GM10847 (cell line): ENCODE data around the gene NDUFAF3.
A peak's percentile ranks its signal among the peaks of the same experiment; 100 is the strongest.

Source experiments
- POLR2A ChIP-seq: IDR thresholded peaks from 2 replicates; pipeline ENCODE4 v1.6.1; 2011; ENCODE audit not compliant: insufficient read length; ENCODE audit errors: extremely low read depth

Gene NDUFAF3

DNA sequence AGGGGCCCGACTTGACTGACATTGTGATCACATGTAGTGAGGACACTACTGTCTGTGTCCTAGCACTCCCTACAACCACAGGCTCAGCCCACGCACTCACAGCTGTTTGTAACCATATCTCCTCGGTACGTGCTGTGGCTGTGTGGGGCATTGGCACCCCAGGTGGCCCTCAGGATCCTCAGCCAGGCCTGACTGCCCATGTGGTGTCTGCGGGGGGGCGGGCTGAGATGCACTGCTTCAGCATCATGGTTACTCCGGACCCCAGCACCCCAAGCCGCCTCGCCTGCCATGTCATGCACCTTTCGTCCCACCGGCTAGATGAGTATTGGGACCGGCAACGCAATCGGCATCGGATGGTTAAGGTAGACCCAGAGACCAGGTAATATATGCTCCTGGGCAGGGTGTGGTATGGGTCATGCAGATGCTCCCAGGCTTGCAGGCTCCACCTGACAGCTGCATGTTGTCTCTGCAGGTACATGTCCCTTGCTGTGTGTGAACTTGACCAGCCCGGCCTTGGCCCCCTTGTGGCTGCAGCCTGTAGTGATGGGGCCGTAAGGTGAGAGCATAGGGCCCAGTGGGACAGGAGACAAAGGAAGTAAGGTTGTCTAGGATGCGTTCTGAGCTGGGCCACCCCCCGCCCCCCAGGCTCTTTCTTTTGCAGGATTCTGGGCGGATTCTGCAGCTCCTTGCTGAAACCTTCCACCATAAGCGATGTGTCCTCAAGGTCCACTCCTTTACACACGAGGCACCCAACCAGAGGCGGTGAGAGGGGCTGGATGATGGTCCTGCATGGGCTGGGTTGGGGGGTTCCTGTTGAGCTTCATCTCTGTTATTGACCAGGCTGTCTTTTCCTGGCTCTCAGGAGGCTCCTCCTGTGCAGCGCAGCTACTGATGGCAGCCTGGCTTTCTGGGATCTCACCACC is 7.9 kb upstream of the NDUFAF3 start:
- no peak for TF ChIP-seq POLR2A

DNA sequence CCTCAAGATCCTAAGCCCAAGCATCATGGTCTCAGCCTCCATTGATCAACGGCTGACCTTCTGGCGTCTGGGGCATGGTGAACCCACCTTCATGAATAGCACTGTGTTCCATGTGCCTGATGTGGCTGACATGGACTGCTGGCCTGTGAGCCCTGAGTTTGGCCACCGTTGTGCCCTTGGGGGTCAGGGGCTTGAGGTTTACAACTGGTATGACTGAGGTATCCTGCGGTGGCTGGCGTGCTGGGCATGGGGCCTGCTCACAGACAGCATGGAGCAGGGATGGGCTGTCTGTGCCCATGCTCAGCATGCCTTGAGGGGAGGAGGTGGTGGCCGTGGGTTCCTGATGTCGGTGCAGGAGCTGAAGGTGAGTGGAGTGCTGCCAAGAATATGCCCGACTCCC is 6.8 kb upstream of the NDUFAF3 start:
- no peak for TF ChIP-seq POLR2A

DNA sequence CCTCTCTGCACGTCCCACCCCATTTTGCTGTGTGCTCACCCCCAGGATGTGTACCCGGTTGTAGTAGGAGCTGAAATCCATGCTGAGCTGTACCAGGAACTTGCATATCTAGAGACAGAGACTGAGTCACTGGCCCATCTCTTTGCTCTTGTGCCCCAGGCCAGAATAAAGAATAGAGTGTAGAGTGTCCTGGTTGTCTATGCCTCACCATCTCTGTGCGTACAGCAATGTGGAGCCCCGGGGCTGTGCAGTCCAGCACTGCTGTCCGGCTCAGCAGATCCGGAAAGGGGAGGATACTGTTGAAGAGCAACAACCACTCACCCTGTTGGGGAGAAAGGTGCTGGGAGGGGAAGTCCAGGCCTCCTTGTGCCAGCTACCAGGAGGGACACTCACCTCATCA is 6.2 kb upstream of the NDUFAF3 start:
- no peak for TF ChIP-seq POLR2A

DNA sequence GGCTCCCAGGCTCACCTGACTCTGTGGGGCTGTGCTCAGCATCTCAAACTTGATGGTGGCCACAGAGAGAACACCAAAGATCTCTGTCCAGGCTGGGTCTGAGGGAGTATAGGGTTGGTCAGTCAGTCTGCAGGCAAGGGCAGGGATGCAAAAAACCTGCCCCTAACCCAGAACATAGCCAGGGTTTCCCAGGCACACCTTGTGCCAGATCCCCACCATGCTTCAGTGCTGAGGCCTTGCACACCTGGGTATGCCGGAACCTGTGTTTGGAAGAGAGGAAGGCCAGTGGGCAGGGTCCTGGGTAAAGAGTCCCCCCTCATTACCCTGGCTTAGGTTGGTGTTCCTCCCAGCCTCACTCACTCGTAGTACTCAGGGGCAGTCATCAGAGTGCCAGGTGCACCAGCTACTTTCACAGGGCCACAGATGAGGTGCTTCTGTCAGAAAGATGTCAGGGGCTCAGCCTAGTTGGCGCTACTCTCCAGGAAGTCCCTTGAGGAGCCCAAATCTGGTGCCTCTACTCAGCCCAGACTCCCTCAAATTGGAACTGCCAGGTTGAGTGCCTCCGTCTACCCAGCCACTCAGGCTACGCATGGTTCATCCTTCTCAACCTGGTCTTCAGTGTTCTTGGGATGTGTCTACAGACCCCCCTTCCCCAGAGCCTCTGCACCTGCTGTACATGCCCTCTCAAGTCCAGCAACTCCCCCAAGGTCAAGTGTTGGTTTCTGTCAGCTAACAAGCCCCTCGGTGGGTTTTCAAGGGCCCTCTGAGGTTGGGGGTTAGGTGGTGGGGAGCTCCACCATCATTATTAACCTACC is 5.3 kb upstream of the NDUFAF3 start:
- TF ChIP-seq POLR2A, result no peak

DNA sequence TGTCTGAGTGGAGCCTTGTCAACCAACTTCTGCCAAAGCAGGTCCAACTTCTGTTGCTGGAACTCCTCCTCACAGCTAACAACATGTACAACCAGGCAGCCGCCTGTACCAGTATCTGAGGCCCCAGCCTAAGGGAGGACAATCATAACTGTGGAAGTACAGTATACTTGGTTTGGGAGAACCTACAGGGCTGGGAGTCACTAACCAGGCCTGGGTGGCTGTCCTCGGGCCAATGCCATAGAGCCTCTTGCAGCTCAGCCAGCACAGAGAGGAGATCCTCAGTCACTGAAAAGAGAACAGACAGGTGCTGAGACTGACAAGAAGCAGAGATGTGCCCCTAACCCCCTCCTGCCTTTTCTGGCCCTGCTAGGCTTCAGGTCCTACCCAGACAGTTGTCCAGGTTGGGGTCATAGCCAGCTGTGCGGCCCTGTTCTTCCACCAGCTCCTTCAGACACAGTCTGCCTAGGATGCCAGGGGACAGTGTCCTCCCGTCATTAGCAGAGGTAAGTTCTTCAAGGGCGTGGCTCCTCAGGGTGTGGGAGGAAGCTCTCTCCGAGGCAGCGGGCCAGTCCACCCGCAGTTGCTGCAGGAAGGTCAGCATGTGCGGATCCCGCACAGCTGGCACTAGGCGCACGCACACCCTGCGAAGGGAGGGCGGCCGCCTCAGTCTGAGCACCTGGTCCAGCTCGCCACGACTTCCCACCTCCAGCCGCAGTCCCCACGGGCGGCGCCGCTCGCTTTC is 4.5 kb upstream of the NDUFAF3 start:
- TF ChIP-seq POLR2A, result no peak

DNA sequence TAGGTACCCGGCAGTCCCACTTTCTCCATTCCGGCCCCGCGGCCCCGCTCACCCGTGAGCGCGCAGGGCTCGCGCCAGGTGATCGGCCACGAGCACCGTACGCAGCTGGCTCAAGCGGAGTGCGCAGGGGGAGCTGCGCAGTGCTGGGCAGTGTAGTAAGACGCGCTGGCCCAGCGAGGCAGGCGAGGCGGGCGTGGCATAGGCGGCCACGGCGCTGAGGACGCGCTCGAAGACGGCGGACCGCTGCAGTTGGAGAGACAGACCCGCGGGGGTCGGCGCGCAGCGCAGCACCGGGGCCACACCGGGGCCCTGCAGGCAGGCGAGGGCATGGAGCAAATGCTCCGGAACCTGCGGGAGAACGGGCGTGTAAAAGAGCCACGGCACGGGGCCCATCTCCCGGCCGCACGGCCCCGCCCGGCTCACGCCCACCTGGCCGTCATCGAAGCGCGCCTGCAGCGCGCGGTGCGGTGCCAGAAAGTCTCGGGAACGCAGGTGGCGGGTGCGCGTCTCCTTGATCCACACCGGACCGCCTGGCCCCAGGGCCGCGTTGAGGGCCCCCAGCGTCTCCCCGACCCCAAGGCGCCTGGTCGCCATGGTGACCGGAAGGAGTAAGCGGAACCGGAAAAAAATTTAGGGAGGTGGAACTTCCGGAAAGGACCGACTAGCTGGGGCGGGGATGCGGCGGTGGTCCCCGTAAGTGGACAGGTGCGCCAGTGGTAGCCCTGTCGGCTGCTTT is 3.8 kb upstream of the NDUFAF3 start, which contains the start of gene DALRD3:
TSS of gene DALRD3 (minus strand) at position 610 of the 736 bp plus-strand sequence. CDS start at position 594, 16 bp downstream.
- TF ChIP-seq POLR2A, result no peak

GRCh38 chr3:49018707-49019006 is 3.3 kb upstream of the NDUFAF3 start:
- TF ChIP-seq POLR2A, result no peak

GRCh38 chr3:49019941-49020329 is 2.0 kb upstream of the NDUFAF3 start:
- TF ChIP-seq POLR2A, result no peak

- TF ChIP-seq POLR2A, result peak; percentile 28
These were observed 1.4 kb upstream of the NDUFAF3 start for GRCh38 chr3:49020330-49021212.

DNA sequence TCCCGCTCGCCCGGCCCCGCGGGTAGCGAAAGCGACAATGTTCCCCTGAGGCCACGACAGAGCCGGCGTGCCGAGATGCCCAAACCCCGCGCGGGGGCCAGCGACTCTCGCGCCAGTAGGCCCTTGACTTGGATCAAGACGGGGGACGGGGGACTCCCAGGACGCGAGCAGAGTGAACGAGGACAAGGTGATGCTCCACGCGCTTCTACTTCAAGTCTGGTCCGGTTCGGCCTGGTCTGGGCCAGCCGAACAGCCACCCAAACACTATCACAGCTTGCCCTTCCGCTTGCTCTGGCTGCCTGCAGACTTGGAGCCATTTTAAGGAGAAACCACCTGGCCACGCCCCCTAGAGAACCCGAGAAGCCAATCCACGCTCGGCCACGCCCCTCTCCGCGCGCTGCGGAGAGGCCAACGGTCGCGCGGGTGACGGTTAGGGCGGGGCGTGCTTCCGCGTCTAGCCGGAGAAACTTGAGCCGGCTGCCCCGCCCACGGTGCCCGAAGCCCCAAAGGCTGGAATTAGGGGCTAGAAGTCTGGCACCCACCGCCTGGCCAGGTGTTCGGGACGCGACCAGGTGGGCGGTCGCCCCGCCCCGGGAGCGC is 608 bp upstream of the NDUFAF3 start:
- peak; percentile 100 for TF ChIP-seq POLR2A

- no peak for TF ChIP-seq POLR2A
These were observed 809 bp downstream of the NDUFAF3 start for GRCh38 chr3:49022688-49023171.

DNA sequence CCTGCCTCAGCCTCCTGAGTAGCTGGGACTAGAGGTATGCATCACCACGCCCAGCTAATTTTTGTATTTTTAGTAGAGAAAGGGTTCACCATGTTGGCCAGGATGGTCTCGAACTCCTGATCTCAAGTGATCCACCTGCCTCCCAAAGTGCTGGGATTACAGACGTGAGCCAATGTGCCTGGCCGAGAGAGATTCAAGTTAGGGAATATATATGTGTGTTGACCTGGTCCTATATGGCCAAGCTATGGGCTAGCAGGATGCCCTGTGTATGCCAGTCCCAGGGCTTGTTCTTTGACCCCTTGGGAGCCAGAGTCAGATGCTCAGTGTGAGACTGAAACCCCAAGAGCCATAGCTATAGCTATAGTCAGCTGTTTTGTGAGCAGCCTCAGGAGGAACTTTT is 1.9 kb downstream of the NDUFAF3 start:
- no peak for TF ChIP-seq POLR2A

- TF ChIP-seq POLR2A, result peak; percentile 11
These were observed 2.5 kb downstream of the NDUFAF3 start for GRCh38 chr3:49024449-49024848.

- peak; percentile 1 for TF ChIP-seq POLR2A
These were observed 3.3 kb downstream of the NDUFAF3 start for GRCh38 chr3:49025005-49025792.
